Measurements from ENCODE around the gene TBKBP1. TPM values are rescaled to one million over a fixed set of nuclear protein-coding genes. Genes with fewer than 3 reads are reported as not detected.
A peak's percentile ranks its signal among the peaks of the same experiment; 100 is the strongest.

Gene TBKBP1
- total and polyA plus RNA-seq, 9 of the 15 experiments (the other 6 are each of a cell fraction or from before 2014, with no cell fraction given) = 0.03 to 15.6 (median 6.8) TPM

DNA sequence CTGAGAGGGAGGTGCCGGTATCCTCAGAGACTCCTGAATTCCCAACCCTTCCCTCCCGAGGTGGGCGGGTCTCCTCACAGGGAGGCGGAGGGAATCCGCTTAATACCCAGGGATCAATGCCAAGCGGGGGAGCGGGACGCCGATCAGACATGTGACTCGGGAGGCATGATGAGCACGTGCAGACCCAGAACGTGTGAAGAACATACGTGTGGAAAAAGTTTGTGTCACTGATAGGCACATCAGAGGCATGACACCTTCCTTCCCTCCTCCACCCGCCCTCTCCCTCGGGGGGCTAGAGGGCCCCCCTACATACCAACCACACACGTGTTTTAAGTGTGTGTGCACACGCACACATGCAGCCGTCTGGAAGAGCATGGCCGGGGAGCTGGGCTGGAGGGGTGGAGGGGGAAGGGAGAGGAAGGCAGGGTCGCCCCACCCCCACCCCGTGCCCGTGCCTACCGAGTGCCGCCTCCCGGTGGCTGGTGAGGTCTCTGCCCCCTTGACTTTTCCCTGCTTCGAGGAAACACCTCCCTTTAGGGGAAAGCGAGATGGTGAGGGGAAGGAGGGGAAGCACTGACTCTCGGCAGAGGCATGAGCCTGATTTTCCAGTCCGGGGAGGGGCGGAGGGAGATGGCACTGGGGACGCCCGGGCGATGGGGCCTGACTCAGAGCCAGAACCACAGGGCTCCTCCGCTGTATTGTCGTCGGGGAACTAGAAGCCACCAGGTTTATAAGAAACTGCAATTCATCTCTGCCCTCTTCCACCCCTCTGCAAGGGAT, 27.0 kb downstream of the TBKBP1 start:
- no peaks in the 10 kb centered on the region for H3K9me3 ChIP-seq (replicated peaks; ENCODE audit: control insufficient read depth, insufficient read depth, low read depth, low read length)
- ChIA-PET POLR2A (interaction anchor here (0.6 kb wide), 1 partner anchor 775 kb away, joined by 3 read pairs; no protein-coding TSS in a partner anchor), CTCF (ENCODE audit: low intra/inter-chr PET ratio) (no interaction called here)
- intact Hi-C loops (cut with micrococcal nuclease) (no loop called here), in situ Hi-C loops (cut with MboI) (no loop called here)
- no peak overlapping the region for H3K27ac ChIP-seq (ENCODE audit: extremely low read depth, low read depth, low read length)
- ATAC-seq (no peak), FAIRE-seq (no peak), DNase-seq (ENCODE audit: extremely low read depth in 1 of 4, low spot score in 3 of 4) (no peak)
- peaks cover 25 to 40% of the 10 kb centered on the region in 2 experiments for H3K4me1 ChIP-seq (replicated peaks in 1 of 2; ENCODE audit: control insufficient read depth in 2 of 2, insufficient read depth in 2 of 2, low read length in 2 of 2)
- H3K36me3 ChIP-seq (ENCODE audit: control insufficient read depth, insufficient read depth, low read length) = no peaks in the 10 kb centered on the region
- H3K4me3 ChIP-seq = no peak overlapping the region
- no peak overlapping the region for H3K4me2 ChIP-seq (ENCODE audit: insufficient read depth, low read length)
- no peaks in the 10 kb centered on the region for H3K79me2 ChIP-seq (ENCODE audit: control insufficient read depth, insufficient read depth, low read length)
- H3K27me3 ChIP-seq (ENCODE audit: control insufficient read depth in 2 of 2, insufficient read depth in 2 of 2, low read length in 2 of 2) = peaks cover 20 to 67% of the 10 kb centered on the region in 2 experiments; a peak in 4 of 5 replicates
- no TSS peak for BruUV-seq (replicated peaks)
- 5% methylated on average over 33 of the region's 36 CpGs for WGBS (ENCODE audit: insufficient coverage, low coverage, missing lambda C conversion rate)
- H3K9ac ChIP-seq (ENCODE audit: insufficient read depth in 1 of 2, low read depth in 2 of 2, low read length in 2 of 2) = 0 out of 4 replicates have a peak overlapping the region, but pooled peaks of 1 of the 2 experiments have one; percentile 27
- no peaks in the 10 kb centered on the region for H3K9me1 ChIP-seq (ENCODE audit: control insufficient read depth, insufficient read depth, low read length)
- H2AFZ ChIP-seq (ENCODE audit: low read depth, low read length) = no peak overlapping the region
- H4K20me1 ChIP-seq (replicated peaks; ENCODE audit: control insufficient read depth, insufficient read depth, low read length) = peaks cover 3% of the 10 kb centered on the region
- TF ChIP-seq, protein P1, sequence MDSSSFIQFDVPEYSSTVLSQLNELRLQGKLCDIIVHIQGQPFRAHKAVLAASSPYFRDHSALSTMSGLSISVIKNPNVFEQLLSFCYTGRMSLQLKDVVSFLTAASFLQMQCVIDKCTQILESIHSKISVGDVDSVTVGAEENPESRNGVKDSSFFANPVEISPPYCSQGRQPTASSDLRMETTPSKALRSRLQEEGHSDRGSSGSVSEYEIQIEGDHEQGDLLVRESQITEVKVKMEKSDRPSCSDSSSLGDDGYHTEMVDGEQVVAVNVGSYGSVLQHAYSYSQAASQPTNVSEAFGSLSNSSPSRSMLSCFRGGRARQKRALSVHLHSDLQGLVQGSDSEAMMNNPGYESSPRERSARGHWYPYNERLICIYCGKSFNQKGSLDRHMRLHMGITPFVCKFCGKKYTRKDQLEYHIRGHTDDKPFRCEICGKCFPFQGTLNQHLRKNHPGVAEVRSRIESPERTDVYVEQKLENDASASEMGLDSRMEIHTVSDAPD (CRISPR knock-in tag; IDR thresholded peaks at IDR 0.05) = no peak
- TF ChIP-seq, protein P2, sequence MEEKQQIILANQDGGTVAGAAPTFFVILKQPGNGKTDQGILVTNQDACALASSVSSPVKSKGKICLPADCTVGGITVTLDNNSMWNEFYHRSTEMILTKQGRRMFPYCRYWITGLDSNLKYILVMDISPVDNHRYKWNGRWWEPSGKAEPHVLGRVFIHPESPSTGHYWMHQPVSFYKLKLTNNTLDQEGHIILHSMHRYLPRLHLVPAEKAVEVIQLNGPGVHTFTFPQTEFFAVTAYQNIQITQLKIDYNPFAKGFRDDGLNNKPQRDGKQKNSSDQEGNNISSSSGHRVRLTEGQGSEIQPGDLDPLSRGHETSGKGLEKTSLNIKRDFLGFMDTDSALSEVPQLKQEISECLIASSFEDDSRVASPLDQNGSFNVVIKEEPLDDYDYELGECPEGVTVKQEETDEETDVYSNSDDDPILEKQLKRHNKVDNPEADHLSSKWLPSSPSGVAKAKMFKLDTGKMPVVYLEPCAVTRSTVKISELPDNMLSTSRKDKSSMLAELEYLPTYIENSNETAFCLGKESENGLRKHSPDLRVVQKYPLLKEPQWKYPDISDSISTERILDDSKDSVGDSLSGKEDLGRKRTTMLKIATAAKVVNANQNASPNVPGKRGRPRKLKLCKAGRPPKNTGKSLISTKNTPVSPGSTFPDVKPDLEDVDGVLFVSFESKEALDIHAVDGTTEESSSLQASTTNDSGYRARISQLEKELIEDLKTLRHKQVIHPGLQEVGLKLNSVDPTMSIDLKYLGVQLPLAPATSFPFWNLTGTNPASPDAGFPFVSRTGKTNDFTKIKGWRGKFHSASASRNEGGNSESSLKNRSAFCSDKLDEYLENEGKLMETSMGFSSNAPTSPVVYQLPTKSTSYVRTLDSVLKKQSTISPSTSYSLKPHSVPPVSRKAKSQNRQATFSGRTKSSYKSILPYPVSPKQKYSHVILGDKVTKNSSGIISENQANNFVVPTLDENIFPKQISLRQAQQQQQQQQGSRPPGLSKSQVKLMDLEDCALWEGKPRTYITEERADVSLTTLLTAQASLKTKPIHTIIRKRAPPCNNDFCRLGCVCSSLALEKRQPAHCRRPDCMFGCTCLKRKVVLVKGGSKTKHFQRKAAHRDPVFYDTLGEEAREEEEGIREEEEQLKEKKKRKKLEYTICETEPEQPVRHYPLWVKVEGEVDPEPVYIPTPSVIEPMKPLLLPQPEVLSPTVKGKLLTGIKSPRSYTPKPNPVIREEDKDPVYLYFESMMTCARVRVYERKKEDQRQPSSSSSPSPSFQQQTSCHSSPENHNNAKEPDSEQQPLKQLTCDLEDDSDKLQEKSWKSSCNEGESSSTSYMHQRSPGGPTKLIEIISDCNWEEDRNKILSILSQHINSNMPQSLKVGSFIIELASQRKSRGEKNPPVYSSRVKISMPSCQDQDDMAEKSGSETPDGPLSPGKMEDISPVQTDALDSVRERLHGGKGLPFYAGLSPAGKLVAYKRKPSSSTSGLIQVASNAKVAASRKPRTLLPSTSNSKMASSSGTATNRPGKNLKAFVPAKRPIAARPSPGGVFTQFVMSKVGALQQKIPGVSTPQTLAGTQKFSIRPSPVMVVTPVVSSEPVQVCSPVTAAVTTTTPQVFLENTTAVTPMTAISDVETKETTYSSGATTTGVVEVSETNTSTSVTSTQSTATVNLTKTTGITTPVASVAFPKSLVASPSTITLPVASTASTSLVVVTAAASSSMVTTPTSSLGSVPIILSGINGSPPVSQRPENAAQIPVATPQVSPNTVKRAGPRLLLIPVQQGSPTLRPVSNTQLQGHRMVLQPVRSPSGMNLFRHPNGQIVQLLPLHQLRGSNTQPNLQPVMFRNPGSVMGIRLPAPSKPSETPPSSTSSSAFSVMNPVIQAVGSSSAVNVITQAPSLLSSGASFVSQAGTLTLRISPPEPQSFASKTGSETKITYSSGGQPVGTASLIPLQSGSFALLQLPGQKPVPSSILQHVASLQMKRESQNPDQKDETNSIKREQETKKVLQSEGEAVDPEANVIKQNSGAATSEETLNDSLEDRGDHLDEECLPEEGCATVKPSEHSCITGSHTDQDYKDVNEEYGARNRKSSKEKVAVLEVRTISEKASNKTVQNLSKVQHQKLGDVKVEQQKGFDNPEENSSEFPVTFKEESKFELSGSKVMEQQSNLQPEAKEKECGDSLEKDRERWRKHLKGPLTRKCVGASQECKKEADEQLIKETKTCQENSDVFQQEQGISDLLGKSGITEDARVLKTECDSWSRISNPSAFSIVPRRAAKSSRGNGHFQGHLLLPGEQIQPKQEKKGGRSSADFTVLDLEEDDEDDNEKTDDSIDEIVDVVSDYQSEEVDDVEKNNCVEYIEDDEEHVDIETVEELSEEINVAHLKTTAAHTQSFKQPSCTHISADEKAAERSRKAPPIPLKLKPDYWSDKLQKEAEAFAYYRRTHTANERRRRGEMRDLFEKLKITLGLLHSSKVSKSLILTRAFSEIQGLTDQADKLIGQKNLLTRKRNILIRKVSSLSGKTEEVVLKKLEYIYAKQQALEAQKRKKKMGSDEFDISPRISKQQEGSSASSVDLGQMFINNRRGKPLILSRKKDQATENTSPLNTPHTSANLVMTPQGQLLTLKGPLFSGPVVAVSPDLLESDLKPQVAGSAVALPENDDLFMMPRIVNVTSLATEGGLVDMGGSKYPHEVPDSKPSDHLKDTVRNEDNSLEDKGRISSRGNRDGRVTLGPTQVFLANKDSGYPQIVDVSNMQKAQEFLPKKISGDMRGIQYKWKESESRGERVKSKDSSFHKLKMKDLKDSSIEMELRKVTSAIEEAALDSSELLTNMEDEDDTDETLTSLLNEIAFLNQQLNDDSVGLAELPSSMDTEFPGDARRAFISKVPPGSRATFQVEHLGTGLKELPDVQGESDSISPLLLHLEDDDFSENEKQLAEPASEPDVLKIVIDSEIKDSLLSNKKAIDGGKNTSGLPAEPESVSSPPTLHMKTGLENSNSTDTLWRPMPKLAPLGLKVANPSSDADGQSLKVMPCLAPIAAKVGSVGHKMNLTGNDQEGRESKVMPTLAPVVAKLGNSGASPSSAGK (IDR thresholded peaks at IDR 0.05) = peak; percentile 81
- no peak for TF ChIP-seq YBX1 (IDR thresholded peaks at IDR 0.05)
- TF ChIP-seq GTF2F1 (IDR thresholded peaks at IDR 0.05; ENCODE audit: low read depth, low read length) = no peak
- TF ChIP-seq, protein P3, sequence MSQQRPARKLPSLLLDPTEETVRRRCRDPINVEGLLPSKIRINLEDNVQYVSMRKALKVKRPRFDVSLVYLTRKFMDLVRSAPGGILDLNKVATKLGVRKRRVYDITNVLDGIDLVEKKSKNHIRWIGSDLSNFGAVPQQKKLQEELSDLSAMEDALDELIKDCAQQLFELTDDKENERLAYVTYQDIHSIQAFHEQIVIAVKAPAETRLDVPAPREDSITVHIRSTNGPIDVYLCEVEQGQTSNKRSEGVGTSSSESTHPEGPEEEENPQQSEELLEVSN (IDR thresholded peaks at IDR 0.05; ENCODE audit: borderline replicate concordance in 1 of 2, extremely low read depth in 1 of 2, insufficient read depth in 1 of 2, insufficient read length in 1 of 2, low read depth in 1 of 2, low read length in 1 of 2, poor library complexity in 1 of 2, severe bottlenecking in 1 of 2) = peak; percentile 58 to 93
